NT2/D1 (cell line): Measurements from ENCODE around the gene RENBP.

ENCODE experiments used
- DNase-seq: peaks from one replicate; pipeline ENCODE4 v3.0.0-alpha.2; 2011; ENCODE audit warnings: low read depth, low spot score
- H3K27me3 ChIP-seq: 2 replicates; pipeline ENCODE4 v1.6.0; 2011; ENCODE audit warnings: mild to moderate bottlenecking; ENCODE audit not compliant: insufficient read length, insufficient read depth
- H3K36me3 ChIP-seq: 2 replicates; pipeline ENCODE4 v1.6.1; 2011; ENCODE audit warnings: mild to moderate bottlenecking, low read length, mixed read lengths; ENCODE audit not compliant: insufficient read depth, insufficient read length
- H3K4me1 ChIP-seq: 2 replicates; pipeline ENCODE4 v1.5.1; 2011; ENCODE audit not compliant: insufficient read depth, insufficient read length
- H3K4me3 ChIP-seq: 2 replicates; pipeline ENCODE4 v1.5.1; 2011; ENCODE audit warnings: low read depth; ENCODE audit not compliant: insufficient read length
- H3K9ac ChIP-seq: 2 replicates; pipeline ENCODE4 v1.6.0; 2011; ENCODE audit warnings: low read depth; ENCODE audit not compliant: insufficient read length
- H3K9me3 ChIP-seq: 2 replicates; pipeline ENCODE4 v1.5.1; 2011; ENCODE audit warnings: mild to moderate bottlenecking, low read length; ENCODE audit not compliant: insufficient read depth
- SUZ12 ChIP-seq: IDR thresholded peaks from 2 replicates; pipeline ENCODE4 v1.6.1; 2011; ENCODE audit not compliant: insufficient read length, insufficient read depth; ENCODE audit errors: extremely low read depth
- YY1 ChIP-seq: IDR thresholded peaks from 2 replicates; pipeline ENCODE4 v1.6.1; 2011; ENCODE audit not compliant: insufficient read length, insufficient read depth
- ZNF274 ChIP-seq: IDR thresholded peaks from 2 replicates; pipeline ENCODE4 v1.6.1; 2011; ENCODE audit warnings: mild to moderate bottlenecking, low read depth, low read length

Gene RENBP

DNA sequence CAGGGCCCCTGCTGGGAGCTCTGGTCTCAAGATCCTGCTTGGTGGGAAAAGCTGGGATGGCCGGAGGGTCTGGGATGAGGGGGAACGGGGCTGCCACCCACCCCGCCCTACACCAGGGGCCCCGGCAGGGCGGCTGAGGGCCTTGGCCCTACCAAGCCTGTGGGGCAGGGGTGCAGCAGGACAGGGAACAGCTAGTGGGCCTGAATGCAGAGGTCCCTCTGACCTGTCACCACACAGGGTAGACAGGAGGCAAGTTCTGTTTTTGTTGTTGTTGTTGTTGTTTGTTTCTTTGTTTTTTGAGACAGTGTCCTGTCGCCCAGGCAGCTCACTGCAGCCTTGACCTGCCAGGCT, 332 bp upstream of the RENBP start:
- no peaks in the 10 kb centered on the region for H3K9me3 ChIP-seq
- H3K9ac ChIP-seq: no peak overlapping the region
- H3K4me3 ChIP-seq: no peak overlapping the region
- H3K36me3 ChIP-seq: peaks cover 21% of the 10 kb centered on the region
- H3K27me3 ChIP-seq: no peaks in the 10 kb centered on the region
- DNase-seq: no peak
- H3K4me1 ChIP-seq: peaks cover 10% of the 10 kb centered on the region
- TF ChIP-seq SUZ12 (no peak), YY1 (no peak), ZNF274 (no peak)

DNA sequence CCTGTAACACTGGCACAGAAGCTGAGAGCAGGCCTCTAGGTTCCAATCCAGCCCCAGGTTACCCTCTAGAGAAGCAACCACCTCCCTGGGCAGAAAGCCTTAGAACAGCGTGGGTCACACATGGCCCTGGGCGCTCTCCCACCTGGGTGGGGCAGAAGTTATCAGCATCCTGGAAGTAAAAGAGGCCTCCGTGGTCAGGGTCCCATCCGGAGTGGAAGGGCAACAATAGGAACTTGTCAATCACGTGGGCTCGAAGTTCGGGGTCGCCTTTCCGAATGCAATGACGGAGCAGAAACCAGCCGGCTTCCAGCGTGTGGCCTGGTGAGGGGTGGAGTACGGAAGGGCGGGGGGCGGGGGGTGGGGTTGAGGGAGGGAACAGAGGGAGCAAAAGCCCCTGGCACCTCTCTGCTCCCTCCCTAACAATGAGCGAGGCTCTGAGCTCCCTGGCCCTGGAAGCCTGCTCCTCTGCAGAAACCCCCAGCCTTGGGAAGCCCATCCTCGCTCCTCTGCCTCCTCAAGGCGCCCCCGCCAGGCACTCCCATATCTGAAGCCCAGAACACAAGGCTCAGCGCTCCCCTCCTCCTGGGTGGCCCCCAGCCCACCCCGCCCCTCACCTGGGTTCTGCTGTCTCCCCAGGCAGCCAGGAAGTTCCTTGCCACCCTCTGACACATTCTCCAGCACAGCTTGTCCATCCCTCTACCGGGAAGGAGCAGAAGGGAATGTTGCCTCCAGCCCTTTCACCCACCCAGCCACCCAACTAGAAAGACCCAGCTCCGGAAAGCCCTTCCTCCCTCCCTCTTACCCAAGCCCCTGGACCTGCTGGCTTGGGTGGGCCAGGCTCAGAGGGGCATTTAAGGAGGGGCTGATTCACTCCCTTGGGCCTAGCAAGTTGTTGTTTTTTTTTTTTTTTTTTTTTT, 2.8 kb downstream of the RENBP start:
- Histone ChIP-seq H3K36me3 (peaks cover 4% of the 10 kb centered on the region), H3K9ac (peak overlapping the region; percentile 32), H3K4me1 (peaks cover 6% of the 10 kb centered on the region), H3K27me3 (no peaks in the 10 kb centered on the region), H3K9me3 (no peaks in the 10 kb centered on the region), H3K4me3 (no peak overlapping the region)
- TF ChIP-seq ZNF274: no peak
- TF ChIP-seq SUZ12: no peak
- no peak for TF ChIP-seq YY1
- DNase-seq: no peak

DNA sequence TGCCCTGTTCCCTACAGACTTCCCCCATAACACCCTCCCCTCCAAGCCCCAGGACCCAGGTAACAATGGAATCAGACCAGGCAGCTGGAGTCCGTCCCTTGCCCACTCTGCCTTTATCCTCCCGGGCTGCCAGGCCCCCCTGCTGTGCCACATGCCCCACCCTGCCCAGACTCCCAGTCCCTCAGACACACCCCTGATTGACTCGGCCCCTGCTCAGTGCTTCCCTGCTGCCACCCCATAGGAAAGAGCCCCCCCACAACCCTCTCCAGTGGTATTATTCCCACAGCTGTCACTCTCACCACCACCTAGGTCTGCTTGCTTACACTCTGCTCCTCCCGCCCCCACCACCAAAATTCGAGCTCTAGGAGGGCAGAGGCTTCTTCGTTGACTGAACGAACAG, 4.9 kb downstream of the RENBP start:
- TF ChIP-seq SUZ12: no peak
- TF ChIP-seq ZNF274: no peak
- no peak for TF ChIP-seq YY1
- H3K9me3 ChIP-seq: no peaks in the 10 kb centered on the region
- no peaks in the 10 kb centered on the region for H3K36me3 ChIP-seq
- H3K4me3 ChIP-seq: no peak overlapping the region
- DNase-seq: no peak
- H3K9ac ChIP-seq: no peak overlapping the region
- H3K4me1 ChIP-seq: peaks cover 6% of the 10 kb centered on the region
- no peaks in the 10 kb centered on the region for H3K27me3 ChIP-seq

DNA sequence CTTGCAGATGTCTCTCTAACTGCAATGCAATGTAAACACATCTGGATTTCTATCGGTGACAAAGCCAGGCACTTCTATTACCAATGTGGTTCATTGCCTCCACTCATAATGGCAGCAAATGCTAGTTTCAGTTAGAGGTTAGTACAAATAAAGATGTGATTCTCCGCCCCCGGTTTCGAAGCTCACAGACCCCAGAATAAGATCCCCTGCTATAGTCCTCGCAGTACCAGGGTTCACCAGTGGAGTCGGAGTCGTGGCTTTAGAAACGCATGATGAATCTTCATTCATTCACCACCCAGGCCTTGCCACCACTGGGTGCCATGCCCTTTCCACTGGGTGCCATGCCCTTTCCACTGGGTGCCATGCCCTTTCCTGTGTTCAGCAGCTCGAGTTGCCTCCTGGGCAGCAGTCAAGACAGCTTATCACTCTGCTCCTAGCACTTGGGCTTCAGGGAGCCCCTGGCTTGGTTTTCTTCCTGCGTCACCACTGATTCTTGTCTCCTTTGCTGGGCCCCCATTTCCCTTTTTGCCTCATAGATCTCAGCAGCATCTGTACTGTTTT, 6.1 kb downstream of the RENBP start:
- Histone ChIP-seq H3K4me1 (peaks cover 3% of the 10 kb centered on the region), H3K9ac (no peak overlapping the region), H3K27me3 (no peaks in the 10 kb centered on the region), H3K36me3 (no peaks in the 10 kb centered on the region), H3K9me3 (no peaks in the 10 kb centered on the region), H3K4me3 (no peak overlapping the region)
- TF ChIP-seq ZNF274 (no peak), SUZ12 (no peak), YY1 (no peak)
- no peak for DNase-seq

DNA sequence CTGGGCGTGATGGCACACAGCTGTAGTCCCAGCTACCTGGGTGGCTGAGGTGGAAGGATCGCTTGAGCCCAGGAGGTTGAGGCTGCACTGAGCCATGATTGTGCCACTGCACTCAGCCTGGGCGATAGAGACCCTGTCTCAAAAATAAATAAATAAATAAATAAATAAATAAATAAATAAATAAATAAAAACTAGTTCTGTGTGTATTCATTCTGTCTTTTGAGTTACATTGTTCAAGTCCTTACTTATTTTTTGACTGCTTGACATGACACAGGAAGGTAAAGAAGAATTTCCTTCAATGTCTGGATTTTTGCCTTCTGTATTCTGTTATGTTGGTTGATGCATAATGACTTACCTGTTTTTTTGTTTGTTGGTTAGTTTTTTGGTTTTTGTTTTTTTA, 7.4 kb downstream of the RENBP start:
- no peak overlapping the region for H3K4me3 ChIP-seq
- H3K9ac ChIP-seq: no peak overlapping the region
- H3K27me3 ChIP-seq: no peaks in the 10 kb centered on the region
- no peak for DNase-seq
- TF ChIP-seq YY1 (no peak), SUZ12 (no peak), ZNF274 (no peak)
- peaks cover 7% of the 10 kb centered on the region for H3K36me3 ChIP-seq
- H3K9me3 ChIP-seq: no peaks in the 10 kb centered on the region
- H3K4me1 ChIP-seq: peaks cover 3% of the 10 kb centered on the region

DNA sequence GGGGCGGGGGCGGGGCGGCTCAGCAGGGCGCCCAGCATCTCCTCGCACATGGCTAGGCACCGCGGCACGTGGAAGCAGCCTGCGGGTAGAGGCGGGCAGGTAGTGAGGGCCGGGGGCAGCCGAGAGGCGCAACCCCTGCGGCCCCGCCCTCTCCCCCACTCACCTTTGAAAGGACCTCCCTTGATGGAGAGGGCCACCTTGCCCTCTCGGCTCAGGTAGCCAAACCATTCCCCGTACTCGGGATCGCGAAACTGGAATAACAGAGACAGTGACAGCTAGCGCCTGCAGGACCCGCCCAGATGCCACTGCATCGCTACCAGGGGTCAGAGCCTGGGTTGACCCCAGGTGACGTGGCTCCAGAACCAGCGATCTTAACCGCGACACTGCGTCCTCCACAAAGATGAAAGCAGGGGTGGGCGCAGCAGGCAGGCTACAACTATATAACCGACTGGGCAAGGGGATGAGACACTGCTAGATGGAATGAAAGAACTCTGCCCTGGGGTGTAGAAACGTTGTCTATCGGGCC, 9.1 kb downstream of the RENBP start:
- peaks cover 22% of the 10 kb centered on the region for H3K36me3 ChIP-seq
- no peaks in the 10 kb centered on the region for H3K27me3 ChIP-seq
- DNase-seq: no peak
- peaks cover 3% of the 10 kb centered on the region for H3K4me1 ChIP-seq
- TF ChIP-seq YY1 (no peak), ZNF274 (no peak), SUZ12 (no peak)
- no peak overlapping the region for H3K4me3 ChIP-seq
- H3K9me3 ChIP-seq: no peaks in the 10 kb centered on the region
- no peak overlapping the region for H3K9ac ChIP-seq

DNA sequence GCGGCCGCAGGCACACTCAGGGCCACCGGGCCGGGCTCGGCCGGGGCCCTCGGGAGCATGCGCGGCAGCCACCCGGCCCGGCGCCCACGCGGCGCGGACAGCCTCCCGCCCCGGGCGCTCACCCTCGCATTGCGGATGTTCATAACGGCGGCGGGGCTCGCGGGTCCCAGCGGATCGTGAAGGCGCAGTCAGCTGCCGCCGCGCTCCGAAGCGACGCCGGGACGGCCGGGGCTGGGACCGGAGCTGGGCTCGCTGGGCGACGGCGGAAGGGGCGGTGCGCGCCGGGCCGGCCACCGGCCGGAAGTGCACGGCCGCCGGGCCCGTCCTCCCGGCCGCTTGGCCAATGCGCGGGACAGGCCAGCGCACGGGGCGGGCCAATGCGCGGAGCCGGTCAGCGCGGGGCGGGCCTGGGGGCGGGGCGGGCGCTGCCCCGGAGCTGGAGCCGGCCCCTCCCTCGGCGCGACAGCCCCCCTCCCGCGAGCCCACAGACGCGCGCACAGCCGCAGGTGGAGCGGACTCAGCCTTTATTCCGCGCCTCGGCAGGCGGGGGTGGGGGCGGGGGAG, 9.6 kb downstream of the RENBP start, which contains the start of gene NAA10:
NAA10 (minus strand) TSS at position 276 of the 564 bp plus-strand sequence; CDS start at position 143, 133 bp downstream.
- Histone ChIP-seq H3K27me3 (no peaks in the 10 kb centered on the region), H3K4me3 (peak within 1 kb of the TSS; percentile 64), H3K4me1 (peaks cover under 1% of the 10 kb centered on the region), H3K36me3 (peaks cover 27% of the 10 kb centered on the region), H3K9me3 (no peaks in the 10 kb centered on the region), H3K9ac (peak within 1 kb of the TSS; percentile 67)
- TF ChIP-seq SUZ12 (no peak), ZNF274 (no peak), YY1 (no peak)
- DNase-seq: no peak
